Liver (tissue), 3 donors: ENCODE measurements around the gene GRM2.

ENCODE experiments used
- ATF3 ChIP-seq: IDR thresholded peaks from 2 replicates; pipeline ENCODE4 v1.6.1; 2016; ENCODE audit warnings: antibody characterized with exemption
- EGR1 ChIP-seq, 2 donors: IDR thresholded peaks; 2 replicates each; pipeline ENCODE4 v1.6.1; 2016 to 2018; ENCODE audit warnings: antibody characterized with exemption in 2 of 2, low read depth in 2 of 2
- RAD21 ChIP-seq, 2 donors: IDR thresholded peaks; 2 replicates each; pipeline ENCODE4 v1.6.1; 2016; ENCODE audit warnings: antibody characterized with exemption in 2 of 2, mild to moderate bottlenecking in 2 of 2
- TF ChIP-seq, protein P1 (sequence below): fragments of 150-350 bp; IDR thresholded peaks from 2 replicates; pipeline ENCODE4 v1.5.1; 2017; ENCODE audit warnings: improper control_type of control experiment, low read depth, low read length; ENCODE audit not compliant: missing input control
- donor health status: healthy.
- donor health status: healthy.

DNA sequence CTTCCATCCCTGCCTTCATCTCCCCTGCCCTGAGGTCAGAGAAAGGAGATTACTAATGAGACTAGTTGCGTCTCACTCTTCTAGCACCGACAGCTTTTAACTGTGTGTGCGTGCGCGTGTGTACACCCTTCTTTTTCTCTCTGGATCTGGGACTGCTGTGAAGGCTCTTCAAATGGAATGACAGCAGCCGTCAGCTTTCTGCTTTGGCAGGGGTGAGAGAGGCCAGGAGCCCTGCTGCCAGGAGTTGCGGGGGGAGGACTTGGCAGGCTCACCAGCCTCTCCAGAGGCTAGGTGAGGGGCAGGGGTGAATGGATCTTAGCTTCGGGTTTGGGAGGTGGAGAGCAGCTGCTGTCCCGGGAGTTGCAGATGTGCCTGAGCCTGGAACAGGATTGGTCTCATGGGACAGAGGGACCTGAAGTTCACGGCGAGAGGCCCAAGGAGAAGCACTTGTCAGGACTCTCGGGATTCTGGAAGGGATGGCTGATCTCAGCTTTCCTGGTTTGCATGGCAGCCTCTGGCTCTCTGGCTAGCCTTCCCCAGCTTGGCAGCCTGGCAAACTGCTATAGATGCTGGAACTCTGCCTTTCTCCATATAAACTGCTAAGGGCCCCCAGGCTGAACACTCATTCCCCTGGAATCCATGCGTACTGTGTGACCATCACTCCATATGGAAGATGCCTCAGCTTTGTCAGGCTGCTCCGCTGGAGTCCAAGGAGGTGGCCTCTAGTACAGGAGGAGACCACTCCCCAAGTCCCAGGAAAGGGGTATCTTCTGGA lies 19.2 kb upstream of the GRM2 start:
- TF ChIP-seq RAD21 (IDR thresholded peaks at IDR 0.05): no peak
- TF ChIP-seq, protein P1, sequence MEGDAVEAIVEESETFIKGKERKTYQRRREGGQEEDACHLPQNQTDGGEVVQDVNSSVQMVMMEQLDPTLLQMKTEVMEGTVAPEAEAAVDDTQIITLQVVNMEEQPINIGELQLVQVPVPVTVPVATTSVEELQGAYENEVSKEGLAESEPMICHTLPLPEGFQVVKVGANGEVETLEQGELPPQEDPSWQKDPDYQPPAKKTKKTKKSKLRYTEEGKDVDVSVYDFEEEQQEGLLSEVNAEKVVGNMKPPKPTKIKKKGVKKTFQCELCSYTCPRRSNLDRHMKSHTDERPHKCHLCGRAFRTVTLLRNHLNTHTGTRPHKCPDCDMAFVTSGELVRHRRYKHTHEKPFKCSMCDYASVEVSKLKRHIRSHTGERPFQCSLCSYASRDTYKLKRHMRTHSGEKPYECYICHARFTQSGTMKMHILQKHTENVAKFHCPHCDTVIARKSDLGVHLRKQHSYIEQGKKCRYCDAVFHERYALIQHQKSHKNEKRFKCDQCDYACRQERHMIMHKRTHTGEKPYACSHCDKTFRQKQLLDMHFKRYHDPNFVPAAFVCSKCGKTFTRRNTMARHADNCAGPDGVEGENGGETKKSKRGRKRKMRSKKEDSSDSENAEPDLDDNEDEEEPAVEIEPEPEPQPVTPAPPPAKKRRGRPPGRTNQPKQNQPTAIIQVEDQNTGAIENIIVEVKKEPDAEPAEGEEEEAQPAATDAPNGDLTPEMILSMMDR: no peak
- no peak for TF ChIP-seq EGR1 (IDR thresholded peaks at IDR 0.05; ENCODE audit: low read depth in 2 of 2)
- TF ChIP-seq ATF3: no peak
